Kidney epithelial cell (primary cell): ENCODE measurements around the gene POU2F1. TPM values are rescaled to one million over a fixed set of nuclear protein-coding genes. Genes with fewer than 3 reads are reported as not detected.

Experiments used
- DNase-seq: peaks from one replicate; pipeline ENCODE4 v3.0.0-alpha.2; 2010; ENCODE audit warnings: low read depth
- H3K27me3 ChIP-seq: 2 replicates; pipeline ENCODE4 v1.6.0; 2011; ENCODE audit warnings: low read length; ENCODE audit not compliant: control insufficient read depth, insufficient read depth
- H3K36me3 ChIP-seq: 2 replicates; pipeline ENCODE4 v1.5.1; 2011; ENCODE audit warnings: low read length; ENCODE audit not compliant: control insufficient read depth, insufficient read depth
- H3K4me3 ChIP-seq: 2 replicates; pipeline ENCODE4 v1.5.1; 2011; ENCODE audit warnings: low read depth, mild to moderate bottlenecking, control low read depth, low read length
- CTCF ChIP-seq: IDR thresholded peaks from 2 replicates; pipeline ENCODE4 v1.5.1; 2011; ENCODE audit warnings: mild to moderate bottlenecking, moderate library complexity, low read length, control low read depth, inconsistent platforms; ENCODE audit not compliant: insufficient read depth, poor library complexity, severe bottlenecking
- total RNA-seq: library from RNA; depleted of rRNA; stranded (reverse); fragments of >200 nt; gene quantifications from 2 replicates; pipeline ENCODE4 v1.2.3, GENCODE V29; 2015

The POU2F1 gene
- total RNA-seq, 1 donor from 2014 or later, result 8.4 TPM

DNA sequence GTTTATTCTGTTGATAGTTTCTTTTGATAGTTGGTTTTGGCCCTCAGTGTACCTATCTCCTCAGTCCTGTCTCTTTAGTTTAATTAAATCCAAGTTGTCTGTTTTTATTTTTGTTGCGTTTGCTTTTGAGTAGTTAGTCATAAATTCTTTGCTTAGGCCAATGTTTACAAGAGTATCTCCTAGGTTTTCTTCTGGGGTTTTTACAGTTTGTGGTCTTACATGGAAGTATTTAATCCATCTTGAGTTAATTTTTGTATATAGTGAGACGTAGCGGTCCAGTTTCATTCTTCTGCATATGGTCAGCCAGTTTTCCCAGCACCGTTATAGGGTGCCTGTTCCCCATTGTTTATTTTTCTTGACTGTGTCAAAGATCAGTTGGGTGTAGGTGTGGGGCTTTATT, 139.4 kb downstream of the POU2F1 start:
- Histone ChIP-seq H3K4me3 (no peak overlapping the region), H3K27me3 (no peaks in the 10 kb centered on the region), H3K36me3 (no peaks in the 10 kb centered on the region)
- DNase-seq, result no peak
- TF ChIP-seq CTCF, result no peak

DNA sequence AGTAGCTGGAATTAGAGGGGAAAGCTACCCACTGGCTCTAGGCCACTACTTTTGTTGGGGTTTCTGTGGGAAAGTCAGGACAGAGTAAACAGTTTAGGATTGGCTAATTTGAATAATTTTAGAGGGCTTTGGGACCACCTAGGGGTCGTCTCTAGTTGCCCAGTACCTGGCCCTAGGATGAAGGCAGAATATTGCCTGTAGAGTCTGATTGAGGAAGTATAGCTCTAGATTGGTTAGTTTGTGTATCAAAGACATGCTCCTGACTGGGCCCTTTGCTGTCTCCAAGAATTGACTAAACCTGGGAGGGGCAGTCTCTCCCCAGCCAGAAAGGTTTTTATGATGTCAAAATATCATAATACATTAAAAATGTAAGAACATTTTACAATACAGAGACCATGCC, 142.0 kb downstream of the POU2F1 start:
- no peak for DNase-seq

DNA sequence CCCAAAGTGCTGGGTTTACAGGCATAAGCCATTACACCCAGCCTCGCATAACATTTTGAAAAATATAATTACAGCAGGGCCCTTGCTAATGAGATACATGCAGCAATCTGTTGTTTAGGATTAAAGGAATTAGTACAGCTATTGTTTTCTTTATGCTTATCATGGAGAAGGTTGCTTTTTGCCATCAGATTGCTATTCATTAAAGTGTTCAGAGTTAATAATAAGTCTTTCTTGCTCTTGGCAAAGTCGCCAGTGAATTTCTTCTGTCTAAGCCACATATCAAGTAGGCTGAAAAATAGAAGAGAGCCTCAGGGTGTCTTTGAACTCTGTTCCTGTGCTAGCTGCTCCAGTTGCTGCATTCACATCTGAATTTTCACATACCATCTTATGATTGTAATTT, 144.1 kb downstream of the POU2F1 start:
- H3K36me3 ChIP-seq, result no peaks in the 10 kb centered on the region
- no peak for DNase-seq
- no peak overlapping the region for H3K4me3 ChIP-seq
- no peaks in the 10 kb centered on the region for H3K27me3 ChIP-seq
- TF ChIP-seq CTCF, result no peak

More for the DNA sequence above, 142.0 kb downstream of the POU2F1 start:
- Histone ChIP-seq H3K4me3 (no peak overlapping the region), H3K36me3 (no peaks in the 10 kb centered on the region), H3K27me3 (no peaks in the 10 kb centered on the region)
- no peak for TF ChIP-seq CTCF

DNA sequence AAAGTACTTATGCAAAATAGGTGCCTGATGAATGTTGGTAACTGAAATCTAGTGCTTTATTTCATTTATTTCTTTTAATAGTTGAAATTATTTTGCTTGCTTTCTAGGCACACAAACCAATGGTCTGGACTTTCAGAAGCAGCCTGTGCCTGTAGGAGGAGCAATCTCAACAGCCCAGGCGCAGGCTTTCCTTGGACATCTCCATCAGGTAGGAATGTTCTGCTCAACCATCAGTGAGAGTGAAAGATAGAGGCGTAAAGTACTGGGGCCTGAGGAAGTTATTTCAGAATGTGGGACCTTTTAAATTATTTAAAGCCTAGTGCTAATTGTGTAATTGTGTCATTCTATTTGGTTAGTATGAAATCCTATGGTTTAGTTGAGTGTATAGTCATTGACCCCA, 144.7 kb downstream of the POU2F1 start:
- no peak for DNase-seq
- no peak overlapping the region for H3K4me3 ChIP-seq
- no peak for TF ChIP-seq CTCF
- no peaks in the 10 kb centered on the region for H3K27me3 ChIP-seq
- no peaks in the 10 kb centered on the region for H3K36me3 ChIP-seq

DNA sequence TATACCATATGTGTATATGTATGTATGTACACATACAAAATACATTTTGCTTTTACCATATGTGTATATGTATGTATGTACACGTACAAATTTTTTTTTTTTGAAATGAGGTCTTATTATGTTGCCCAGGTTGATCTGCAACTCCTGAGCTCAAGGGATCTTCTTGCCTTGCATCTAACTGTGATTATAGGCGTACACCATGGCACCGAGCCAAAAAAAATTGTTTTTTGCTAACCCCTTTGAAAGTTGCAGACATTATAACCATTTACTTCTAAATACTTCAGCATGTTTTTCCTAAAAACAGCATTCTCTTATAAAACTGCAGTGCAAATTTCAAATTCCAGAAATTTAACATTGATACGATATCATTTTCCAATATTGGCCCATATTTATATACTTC, 147.0 kb downstream of the POU2F1 start:
- Histone ChIP-seq H3K4me3 (no peak overlapping the region), H3K36me3 (no peaks in the 10 kb centered on the region), H3K27me3 (no peaks in the 10 kb centered on the region)
- TF ChIP-seq CTCF, result no peak
- no peak for DNase-seq

DNA sequence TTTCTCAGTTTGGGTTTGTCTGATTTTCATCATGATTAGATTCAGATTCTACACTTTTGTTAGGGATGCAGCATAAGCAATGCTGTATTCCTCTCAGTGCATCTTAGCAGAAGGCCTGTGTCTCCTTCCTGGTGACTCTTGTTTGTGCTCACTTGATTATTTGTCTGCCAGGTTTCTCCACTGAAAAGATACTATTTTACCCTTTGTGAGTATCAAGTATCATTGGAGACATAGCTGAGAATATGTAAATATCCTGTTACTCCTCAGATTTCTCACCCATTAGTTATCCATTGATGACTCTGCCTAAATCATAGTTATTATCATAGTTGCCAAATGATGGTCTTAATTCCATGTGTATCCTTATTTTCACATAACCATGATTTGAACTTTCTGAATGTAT, 148.5 kb downstream of the POU2F1 start:
- Histone ChIP-seq H3K4me3 (no peak overlapping the region), H3K27me3 (no peaks in the 10 kb centered on the region), H3K36me3 (no peaks in the 10 kb centered on the region)
- no peak for TF ChIP-seq CTCF
- no peak for DNase-seq
